ENCODE results near the gene ZNF91.

- TF ChIP-seq TAF1 (conservative IDR thresholded peaks at IDR 0.05) (no peak), CTCF (IDR thresholded peaks at IDR 0.05; ENCODE audit: low read depth, low read length, missing input control) (no peak), REST (IDR thresholded peaks at IDR 0.05) (no peak), EGR1 (IDR thresholded peaks at IDR 0.05; ENCODE audit: low read depth in 2 of 2) (no peak), JUND (IDR thresholded peaks at IDR 0.05) (no peak), HNF4A (conservative IDR thresholded peaks at IDR 0.05) (no peak), GABPA (IDR thresholded peaks at IDR 0.05 in 1 of 2, conservative IDR thresholded peaks at IDR 0.05 in 1 of 2) (no peak), MAX (IDR thresholded peaks at IDR 0.05) (no peak), FOXA1 (IDR thresholded peaks at IDR 0.05) (no peak), ATF3 (IDR thresholded peaks at IDR 0.05) (no peak), RAD21 (IDR thresholded peaks at IDR 0.05) (no peak)
Observed at GRCh38 chr19:23318143-23318542, 77.1 kb downstream of the ZNF91 start.
